Measurements from ENCODE around the gene PLCB1.

The PLCB1 gene

GRCh38 chr20:8865636-8866035, 733.6 kb downstream of the PLCB1 start:
- DNase-seq, result no peak

- no peak for DNase-seq
Observed at GRCh38 chr20:8867038-8867740, 735.1 kb downstream of the PLCB1 start.

GRCh38 chr20:8870652-8871051, 738.6 kb downstream of the PLCB1 start:
- DNase-seq, result no peak

GRCh38 chr20:8874437-8874836, 742.4 kb downstream of the PLCB1 start:
- no peak for DNase-seq

GRCh38 chr20:8875586-8875985, 743.5 kb downstream of the PLCB1 start:
- no peak for DNase-seq

- DNase-seq, result no peak
Observed at GRCh38 chr20:8876366-8876765, 744.3 kb downstream of the PLCB1 start.

GRCh38 chr20:8877294-8877693, 745.2 kb downstream of the PLCB1 start:
- DNase-seq, result no peak

- no peak for DNase-seq
Observed at GRCh38 chr20:8879669-8880068, 747.6 kb downstream of the PLCB1 start.

- DNase-seq, result no peak
Observed at GRCh38 chr20:8880085-8880853, 748.2 kb downstream of the PLCB1 start.

GRCh38 chr20:8891039-8891438, 759.0 kb downstream of the PLCB1 start:
- DNase-seq, result no peak

- no peak for DNase-seq
Observed at GRCh38 chr20:8895472-8895871, 763.4 kb downstream of the PLCB1 start.

- no peak for DNase-seq
Observed at GRCh38 chr20:8898823-8899222, 766.8 kb downstream of the PLCB1 start.

GRCh38 chr20:8901237-8902025, 769.4 kb downstream of the PLCB1 start:
- DNase-seq, result no peak

GRCh38 chr20:8903655-8904605, 771.9 kb downstream of the PLCB1 start:
- no peak for DNase-seq

GRCh38 chr20:8909596-8909995, 777.5 kb downstream of the PLCB1 start:
- no peak for DNase-seq

GRCh38 chr20:8912096-8912495, 780.0 kb downstream of the PLCB1 start:
- no peak for DNase-seq

- no peak for DNase-seq
Observed at GRCh38 chr20:8912731-8913130, 780.7 kb downstream of the PLCB1 start.

- no peak for DNase-seq
Observed at GRCh38 chr20:8913456-8913855, 781.4 kb downstream of the PLCB1 start.

GRCh38 chr20:8914421-8914820, 782.4 kb downstream of the PLCB1 start:
- DNase-seq, result no peak

GRCh38 chr20:8917084-8917483, 785.0 kb downstream of the PLCB1 start:
- no peak for DNase-seq

GRCh38 chr20:8918145-8918544, 786.1 kb downstream of the PLCB1 start:
- no peak for DNase-seq

- DNase-seq, result no peak
Observed at GRCh38 chr20:8924539-8924938, 792.5 kb downstream of the PLCB1 start.

GRCh38 chr20:8930726-8931125, 798.7 kb downstream of the PLCB1 start:
- DNase-seq, result no peak

All from activated CD4-positive, CD25-positive, alpha-beta regulatory T cell treated with anti-CD3 and anti-CD28 coated beads, Interleukin-2, amount 50 U/mL, for 72 hours (primary cell).